Astrocyte (in vitro differentiated cells and primary cell): ENCODE data around the gene BATF3. TPM values are rescaled to one million over a fixed set of nuclear protein-coding genes. Genes with fewer than 3 reads are reported as not detected.

ENCODE experiments used
- DNase-seq: peaks from one replicate; pipeline ENCODE4 v3.0.0-alpha.2; 2010; ENCODE audit warnings: low read depth
- FAIRE-seq: peaks from 2 replicates; lab custom pipeline; 2011; peaks lifted over from hg19 to GRCh38; lab: Jason Lieb, UNC
- H2AFZ ChIP-seq: 2 replicates; pipeline ENCODE4 v1.6.0; 2012; ENCODE audit warnings: low read depth, low read length, inconsistent platforms
- H3K27ac ChIP-seq: 2 replicates; pipeline ENCODE4 v1.5.1; 2011; ENCODE audit warnings: low read depth, low read length, inconsistent platforms
- H3K27me3 ChIP-seq: 2 replicates; pipeline ENCODE4 v1.6.0; 2011; ENCODE audit warnings: low read length, inconsistent platforms; ENCODE audit not compliant: insufficient read depth
- H3K36me3 ChIP-seq: 2 replicates; pipeline ENCODE4 v1.5.1; 2011; ENCODE audit warnings: low read length, inconsistent platforms; ENCODE audit not compliant: insufficient read depth
- H3K4me1 ChIP-seq: 2 replicates; pipeline ENCODE4 v1.5.1; 2011; ENCODE audit warnings: low read length, inconsistent platforms; ENCODE audit not compliant: insufficient read depth
- H3K4me2 ChIP-seq: 2 replicates; pipeline ENCODE4 v1.6.0; 2012; ENCODE audit warnings: low read length, inconsistent platforms
- H3K4me3 ChIP-seq: 2 replicates; pipeline ENCODE4 v1.5.1; 2011; ENCODE audit warnings: low read depth, mild to moderate bottlenecking, low read length, inconsistent platforms; ENCODE audit not compliant: insufficient read depth
- H3K79me2 ChIP-seq: 2 replicates; pipeline ENCODE4 v1.6.0; 2012; ENCODE audit warnings: mild to moderate bottlenecking, low read length, inconsistent platforms; ENCODE audit not compliant: insufficient read depth
- H3K9ac ChIP-seq: 2 replicates; pipeline ENCODE4 v1.6.0; 2012; ENCODE audit warnings: mild to moderate bottlenecking, low read length, inconsistent platforms
- H3K9me3 ChIP-seq: 2 replicates; pipeline ENCODE4 v1.5.1; 2012; ENCODE audit warnings: low read depth, mild to moderate bottlenecking, low read length, inconsistent platforms; ENCODE audit not compliant: insufficient read depth
- H4K20me1 ChIP-seq: 2 replicates; pipeline ENCODE4 v1.6.0; 2012; ENCODE audit warnings: low read length, inconsistent platforms; ENCODE audit not compliant: insufficient read depth
- H3K27ac Mint-ChIP-seq: one replicate; pipeline ENCODE4 v1.8.0; 2021; ENCODE audit warnings: mild to moderate bottlenecking, mixed read lengths; ENCODE audit not compliant: unreplicated experiment
- H3K27me3 Mint-ChIP-seq: one replicate; pipeline ENCODE4 v1.8.0; 2021; ENCODE audit warnings: low read depth, mixed read lengths; ENCODE audit not compliant: unreplicated experiment
- H3K36me3 Mint-ChIP-seq: one replicate; pipeline ENCODE4 v1.8.0; 2021; ENCODE audit warnings: low read depth, mixed read lengths; ENCODE audit not compliant: unreplicated experiment
- H3K4me1 Mint-ChIP-seq: one replicate; pipeline ENCODE4 v1.8.0; 2021; ENCODE audit warnings: low read depth, mixed read lengths; ENCODE audit not compliant: unreplicated experiment
- H3K4me3 Mint-ChIP-seq: one replicate; pipeline ENCODE4 v1.8.0; 2021; ENCODE audit warnings: mild to moderate bottlenecking, moderate library complexity, mixed read lengths; ENCODE audit not compliant: unreplicated experiment
- H3K9me3 Mint-ChIP-seq: one replicate; pipeline ENCODE4 v1.8.0; 2021; ENCODE audit warnings: mild to moderate bottlenecking, mixed read lengths; ENCODE audit not compliant: unreplicated experiment
- EZH2 ChIP-seq: IDR thresholded peaks from 2 replicates; pipeline ENCODE4 v1.6.1; 2012; ENCODE audit warnings: mild to moderate bottlenecking, low read length, inconsistent platforms; ENCODE audit not compliant: insufficient read depth
- total RNA-seq: library from RNA; stranded (reverse); gene quantifications from 2 replicates; pipeline ENCODE4 v1.2.1, GENCODE V29; 2021
- TF ChIP-seq, protein P1 (sequence below): IDR thresholded peaks from 2 replicates; pipeline ENCODE4 v1.5.1; 2011; ENCODE audit warnings: low read depth, mild to moderate bottlenecking, inconsistent platforms, low read length, moderate library complexity; ENCODE audit not compliant: insufficient read depth

BATF3 gene
- total RNA-seq, 1 donor from 2014 or later, result 1.9 TPM

DNA sequence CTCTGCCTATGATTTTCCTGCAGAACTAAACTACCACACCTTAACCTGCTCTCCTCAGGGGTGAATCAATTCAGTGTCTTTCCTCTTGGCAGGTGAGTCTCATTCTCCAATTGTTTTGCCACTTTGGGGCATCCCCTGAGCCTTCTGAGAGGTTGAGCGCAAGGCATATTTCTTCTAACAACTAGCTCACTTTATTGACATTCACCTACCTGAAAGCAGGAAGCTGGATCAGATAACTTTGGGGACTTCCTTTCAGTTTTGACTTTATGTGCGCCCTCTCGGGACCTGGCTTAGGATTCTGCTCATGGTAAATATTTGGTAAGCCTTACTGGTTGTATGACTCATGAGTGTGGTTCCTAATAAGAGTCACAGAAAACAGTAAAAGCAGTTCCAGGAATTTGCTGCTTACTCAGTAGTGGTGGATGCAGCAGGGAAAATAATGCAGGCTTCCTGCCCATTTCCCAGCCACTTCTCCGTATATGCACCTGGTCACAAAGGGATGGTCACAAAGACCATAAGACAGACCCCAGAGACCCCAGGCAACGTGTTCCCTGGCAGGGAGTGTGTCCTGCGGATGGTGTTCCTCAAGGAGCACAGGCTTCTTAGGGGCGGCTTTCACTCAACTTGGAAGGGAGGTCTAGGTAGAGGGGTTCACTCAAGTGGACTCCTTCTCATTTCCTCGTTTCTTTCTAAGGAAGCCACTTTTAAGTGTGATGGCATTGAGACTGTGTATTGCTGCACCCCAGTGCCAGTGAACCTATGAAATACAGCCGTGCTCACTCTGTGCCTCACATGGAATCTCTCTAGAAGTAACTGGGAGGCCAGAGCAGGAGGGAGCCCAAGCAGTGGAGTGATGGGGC lies 22.0 kb upstream of the BATF3 start:
- Mint-ChIP-seq H3K27ac (no peak overlapping the region), H3K36me3 (peaks cover 7% of the 10 kb centered on the region), H3K4me1 (peaks cover 15% of the 10 kb centered on the region), H3K4me3 (no peak overlapping the region), H3K27me3 (no peaks in the 10 kb centered on the region), H3K9me3 (peaks cover 2% of the 10 kb centered on the region)
- Histone ChIP-seq H4K20me1 (no peaks in the 10 kb centered on the region), H3K36me3 (no peaks in the 10 kb centered on the region), H3K27ac (peak overlapping the region; percentile 42), H3K9me3 (no peaks in the 10 kb centered on the region), H3K4me2 (peak overlapping the region; percentile 65), H3K27me3 (no peaks in the 10 kb centered on the region), H3K4me1 (peaks cover 11% of the 10 kb centered on the region), H2AFZ (no peak overlapping the region), H3K9ac (peak overlapping the region; percentile 15), H3K4me3 (no peak overlapping the region), H3K79me2 (no peaks in the 10 kb centered on the region)
- peak; percentile 87 for DNase-seq
- no peak for TF ChIP-seq EZH2
- TF ChIP-seq, protein P1, sequence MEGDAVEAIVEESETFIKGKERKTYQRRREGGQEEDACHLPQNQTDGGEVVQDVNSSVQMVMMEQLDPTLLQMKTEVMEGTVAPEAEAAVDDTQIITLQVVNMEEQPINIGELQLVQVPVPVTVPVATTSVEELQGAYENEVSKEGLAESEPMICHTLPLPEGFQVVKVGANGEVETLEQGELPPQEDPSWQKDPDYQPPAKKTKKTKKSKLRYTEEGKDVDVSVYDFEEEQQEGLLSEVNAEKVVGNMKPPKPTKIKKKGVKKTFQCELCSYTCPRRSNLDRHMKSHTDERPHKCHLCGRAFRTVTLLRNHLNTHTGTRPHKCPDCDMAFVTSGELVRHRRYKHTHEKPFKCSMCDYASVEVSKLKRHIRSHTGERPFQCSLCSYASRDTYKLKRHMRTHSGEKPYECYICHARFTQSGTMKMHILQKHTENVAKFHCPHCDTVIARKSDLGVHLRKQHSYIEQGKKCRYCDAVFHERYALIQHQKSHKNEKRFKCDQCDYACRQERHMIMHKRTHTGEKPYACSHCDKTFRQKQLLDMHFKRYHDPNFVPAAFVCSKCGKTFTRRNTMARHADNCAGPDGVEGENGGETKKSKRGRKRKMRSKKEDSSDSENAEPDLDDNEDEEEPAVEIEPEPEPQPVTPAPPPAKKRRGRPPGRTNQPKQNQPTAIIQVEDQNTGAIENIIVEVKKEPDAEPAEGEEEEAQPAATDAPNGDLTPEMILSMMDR, result no peak
- peak; percentile 45 for FAIRE-seq

GRCh38 chr1:212719633-212720032 lies 20.0 kb upstream of the BATF3 start:
- Histone ChIP-seq H4K20me1 (no peaks in the 10 kb centered on the region), H3K9ac (no peak overlapping the region), H3K27me3 (no peaks in the 10 kb centered on the region), H3K4me1 (peaks cover 11% of the 10 kb centered on the region), H2AFZ (no peak overlapping the region), H3K79me2 (no peaks in the 10 kb centered on the region), H3K4me3 (no peak overlapping the region), H3K27ac (no peak overlapping the region), H3K4me2 (no peak overlapping the region), H3K9me3 (no peaks in the 10 kb centered on the region), H3K36me3 (no peaks in the 10 kb centered on the region)
- H3K27me3 Mint-ChIP-seq, result no peaks in the 10 kb centered on the region
- H3K4me3 Mint-ChIP-seq, result no peak overlapping the region
- peaks cover 2% of the 10 kb centered on the region for H3K9me3 Mint-ChIP-seq
- H3K4me1 Mint-ChIP-seq, result peaks cover 15% of the 10 kb centered on the region
- H3K36me3 Mint-ChIP-seq, result peaks cover 2% of the 10 kb centered on the region
- TF ChIP-seq EZH2, result no peak
- TF ChIP-seq, protein P1, result no peak
- no peak overlapping the region for H3K27ac Mint-ChIP-seq
- FAIRE-seq (no peak), DNase-seq (no peak)

DNA sequence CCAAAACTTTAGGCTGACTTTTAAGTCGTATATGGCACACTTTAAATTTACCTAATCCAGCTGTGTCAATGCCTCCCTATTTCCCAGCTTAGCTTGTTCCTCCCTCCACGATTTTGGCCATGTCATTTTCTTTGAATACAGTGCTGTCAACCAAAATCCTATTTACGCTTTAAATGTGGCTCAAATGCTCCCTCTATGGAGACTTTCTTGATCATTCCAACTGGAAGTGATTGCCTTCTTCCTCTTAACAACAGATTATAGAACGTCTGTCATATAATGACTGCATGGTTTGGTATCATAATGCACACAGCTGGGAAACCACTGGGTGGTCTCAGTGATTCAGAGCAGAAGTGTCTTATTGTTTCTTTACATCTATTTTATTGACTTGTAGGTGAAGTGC lies 18.9 kb upstream of the BATF3 start:
- no peak overlapping the region for H3K4me3 ChIP-seq
- peaks cover 15% of the 10 kb centered on the region for H3K4me1 Mint-ChIP-seq
- H3K36me3 ChIP-seq, result no peaks in the 10 kb centered on the region
- no peaks in the 10 kb centered on the region for H4K20me1 ChIP-seq
- TF ChIP-seq, protein P1, result no peak
- TF ChIP-seq EZH2, result no peak
- peaks cover 11% of the 10 kb centered on the region for H3K4me1 ChIP-seq
- no peak overlapping the region for H3K9ac ChIP-seq
- no peaks in the 10 kb centered on the region for H3K27me3 Mint-ChIP-seq
- no peaks in the 10 kb centered on the region for H3K36me3 Mint-ChIP-seq
- H3K27me3 ChIP-seq, result no peaks in the 10 kb centered on the region
- no peak overlapping the region for H3K27ac ChIP-seq
- no peak overlapping the region for H3K27ac Mint-ChIP-seq
- H3K4me2 ChIP-seq, result no peak overlapping the region
- H3K79me2 ChIP-seq, result no peaks in the 10 kb centered on the region
- DNase-seq (no peak), FAIRE-seq (no peak)
- H3K9me3 Mint-ChIP-seq, result peaks cover 3% of the 10 kb centered on the region
- peaks cover 2% of the 10 kb centered on the region for H3K9me3 ChIP-seq
- no peak overlapping the region for H2AFZ ChIP-seq
- no peak overlapping the region for H3K4me3 Mint-ChIP-seq
